MM.1S (cell line): ENCODE data around the gene GDPD5.

Source experiments
- DNase-seq: peaks from one replicate; pipeline ENCODE4 v3.0.0-alpha.2; 2015
- H2AFZ ChIP-seq: fragments of 300-600 bp; sonication (generic); 2 replicates; pipeline ENCODE4 v1.6.0; 2016; ENCODE audit warnings: antibody characterized with exemption, low read length
- H3F3A ChIP-seq: fragments of 300-600 bp; sonication (generic); 2 replicates; pipeline ENCODE4 v1.6.1; 2016; ENCODE audit warnings: mild to moderate bottlenecking, antibody characterized with exemption, low read length, moderate library complexity, mixed read lengths; ENCODE audit not compliant: insufficient read depth
- H3K27ac ChIP-seq: fragments of 300-600 bp; sonication (generic); 2 replicates; pipeline ENCODE4 v1.5.1; 2016; ENCODE audit warnings: mild to moderate bottlenecking, low read length
- H3K27me3 ChIP-seq: fragments of 300-600 bp; sonication (generic); replicated peaks from 2 replicates; pipeline ENCODE4 v1.6.0; 2016; ENCODE audit warnings: low read length; ENCODE audit not compliant: insufficient read depth
- H3K36me3 ChIP-seq: fragments of 300-600 bp; sonication (generic); replicated peaks from 2 replicates; pipeline ENCODE4 v1.6.1; 2016; ENCODE audit warnings: mild to moderate bottlenecking, low read length, mixed read lengths; ENCODE audit not compliant: insufficient read depth
- H3K4me1 ChIP-seq: fragments of 300-600 bp; sonication (generic); 2 replicates; pipeline ENCODE4 v1.6.1; 2016; ENCODE audit warnings: low read length, mixed read lengths
- H3K4me2 ChIP-seq: fragments of 300-600 bp; sonication (generic); 2 replicates; pipeline ENCODE4 v1.6.0; 2016; ENCODE audit warnings: low read depth, low read length
- H3K4me3 ChIP-seq: fragments of 300-600 bp; sonication (generic); 2 replicates; pipeline ENCODE4 v1.5.1; 2016; ENCODE audit warnings: low read length, mixed read lengths
- H3K79me2 ChIP-seq: fragments of 300-600 bp; sonication (generic); 2 replicates; pipeline ENCODE4 v1.6.1; 2016; ENCODE audit warnings: mixed run types, low read length, mixed read lengths
- H3K9ac ChIP-seq: fragments of 300-600 bp; sonication (generic); 2 replicates; pipeline ENCODE4 v1.6.1; 2016; ENCODE audit warnings: low read length, mixed read lengths
- H3K9me2 ChIP-seq: fragments of 300-600 bp; sonication (generic); replicated peaks from 2 replicates; pipeline ENCODE4 v1.6.1; 2016; ENCODE audit warnings: mild to moderate bottlenecking, low read length, mixed read lengths; ENCODE audit not compliant: insufficient read depth
- H3K9me3 ChIP-seq: fragments of 300-600 bp; sonication (generic); replicated peaks from 2 replicates; pipeline ENCODE4 v1.6.1; 2016; ENCODE audit warnings: mild to moderate bottlenecking, low read length, mixed read lengths; ENCODE audit not compliant: insufficient read depth
- H4K20me1 ChIP-seq: fragments of 300-600 bp; sonication (generic); 2 replicates; pipeline ENCODE4 v1.6.1; 2016; ENCODE audit warnings: mild to moderate bottlenecking, low read length, moderate library complexity, mixed read lengths; ENCODE audit not compliant: insufficient read depth
- EZH2 ChIP-seq: fragments of 300-600 bp; sonication (generic); optimal IDR thresholded peaks from 2 replicates; pipeline ENCODE3; 2017; ENCODE audit warnings: low read depth, mild to moderate bottlenecking, antibody characterized with exemption, low read length, mixed read lengths
- EZH2phosphoT487 ChIP-seq: fragments of 300-600 bp; sonication (generic); IDR thresholded peaks from 2 replicates; pipeline ENCODE4 v1.6.1; 2018; ENCODE audit warnings: antibody characterized with exemption, low read length
- TF ChIP-seq, protein P1 (sequence below): fragments of 300-600 bp; sonication (generic); IDR thresholded peaks from 2 replicates; pipeline ENCODE4 v1.5.1; 2016; ENCODE audit warnings: antibody characterized with exemption, low read length, mixed read lengths

The GDPD5 gene

DNA sequence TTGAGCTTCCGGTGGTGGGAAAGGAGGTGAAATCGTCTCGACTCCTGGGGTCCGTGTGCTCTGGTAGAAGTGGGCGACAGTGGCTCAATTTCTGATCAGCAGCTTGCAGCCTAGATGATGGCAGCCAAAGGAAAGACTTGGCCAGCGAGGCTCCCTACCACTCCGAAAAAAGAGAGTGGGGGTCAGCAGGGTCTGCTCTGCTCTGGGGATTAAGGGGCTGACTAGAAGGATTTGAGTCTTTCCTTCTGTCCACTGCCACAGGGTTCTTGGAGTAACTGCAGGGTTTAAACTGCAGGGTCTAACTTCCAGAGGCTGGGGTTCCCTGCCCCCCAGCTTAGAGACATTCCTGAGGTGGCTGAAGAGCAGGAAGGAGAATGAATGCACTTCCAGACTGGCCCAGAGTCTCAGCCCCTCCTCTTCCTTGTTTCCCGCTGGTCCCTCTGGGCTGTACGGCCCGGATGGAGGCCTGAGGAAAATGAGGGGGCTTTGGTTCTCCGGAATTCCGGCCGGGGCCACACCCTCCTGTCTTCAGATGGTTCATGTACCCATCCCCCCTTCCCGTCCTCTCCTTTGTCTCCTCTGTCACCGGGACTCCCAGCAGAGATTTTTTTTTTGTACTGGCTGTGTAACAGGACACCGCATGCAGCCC lies 37.2 kb upstream of the GDPD5 start:
- no peaks in the 10 kb centered on the region for H3K9me3 ChIP-seq
- H3K4me1 ChIP-seq: no peaks in the 10 kb centered on the region
- no peak overlapping the region for H3K27ac ChIP-seq
- no peaks in the 10 kb centered on the region for H3F3A ChIP-seq
- H3K79me2 ChIP-seq: no peaks in the 10 kb centered on the region
- TF ChIP-seq EZH2phosphoT487: no peak
- TF ChIP-seq EZH2: no peak
- TF ChIP-seq, protein P1, sequence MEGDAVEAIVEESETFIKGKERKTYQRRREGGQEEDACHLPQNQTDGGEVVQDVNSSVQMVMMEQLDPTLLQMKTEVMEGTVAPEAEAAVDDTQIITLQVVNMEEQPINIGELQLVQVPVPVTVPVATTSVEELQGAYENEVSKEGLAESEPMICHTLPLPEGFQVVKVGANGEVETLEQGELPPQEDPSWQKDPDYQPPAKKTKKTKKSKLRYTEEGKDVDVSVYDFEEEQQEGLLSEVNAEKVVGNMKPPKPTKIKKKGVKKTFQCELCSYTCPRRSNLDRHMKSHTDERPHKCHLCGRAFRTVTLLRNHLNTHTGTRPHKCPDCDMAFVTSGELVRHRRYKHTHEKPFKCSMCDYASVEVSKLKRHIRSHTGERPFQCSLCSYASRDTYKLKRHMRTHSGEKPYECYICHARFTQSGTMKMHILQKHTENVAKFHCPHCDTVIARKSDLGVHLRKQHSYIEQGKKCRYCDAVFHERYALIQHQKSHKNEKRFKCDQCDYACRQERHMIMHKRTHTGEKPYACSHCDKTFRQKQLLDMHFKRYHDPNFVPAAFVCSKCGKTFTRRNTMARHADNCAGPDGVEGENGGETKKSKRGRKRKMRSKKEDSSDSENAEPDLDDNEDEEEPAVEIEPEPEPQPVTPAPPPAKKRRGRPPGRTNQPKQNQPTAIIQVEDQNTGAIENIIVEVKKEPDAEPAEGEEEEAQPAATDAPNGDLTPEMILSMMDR: no peak
- peak overlapping the region; percentile 78 for H3K4me2 ChIP-seq
- no peak overlapping the region for H3K9ac ChIP-seq
- no peak for DNase-seq
- H4K20me1 ChIP-seq: no peaks in the 10 kb centered on the region
- H3K9me2 ChIP-seq: no peaks in the 10 kb centered on the region
- peak overlapping the region; percentile 58 for H3K4me3 ChIP-seq
- no peaks in the 10 kb centered on the region for H3K36me3 ChIP-seq
- H2AFZ ChIP-seq: peak overlapping the region; percentile 74
- peaks cover 30% of the 10 kb centered on the region for H3K27me3 ChIP-seq

DNA sequence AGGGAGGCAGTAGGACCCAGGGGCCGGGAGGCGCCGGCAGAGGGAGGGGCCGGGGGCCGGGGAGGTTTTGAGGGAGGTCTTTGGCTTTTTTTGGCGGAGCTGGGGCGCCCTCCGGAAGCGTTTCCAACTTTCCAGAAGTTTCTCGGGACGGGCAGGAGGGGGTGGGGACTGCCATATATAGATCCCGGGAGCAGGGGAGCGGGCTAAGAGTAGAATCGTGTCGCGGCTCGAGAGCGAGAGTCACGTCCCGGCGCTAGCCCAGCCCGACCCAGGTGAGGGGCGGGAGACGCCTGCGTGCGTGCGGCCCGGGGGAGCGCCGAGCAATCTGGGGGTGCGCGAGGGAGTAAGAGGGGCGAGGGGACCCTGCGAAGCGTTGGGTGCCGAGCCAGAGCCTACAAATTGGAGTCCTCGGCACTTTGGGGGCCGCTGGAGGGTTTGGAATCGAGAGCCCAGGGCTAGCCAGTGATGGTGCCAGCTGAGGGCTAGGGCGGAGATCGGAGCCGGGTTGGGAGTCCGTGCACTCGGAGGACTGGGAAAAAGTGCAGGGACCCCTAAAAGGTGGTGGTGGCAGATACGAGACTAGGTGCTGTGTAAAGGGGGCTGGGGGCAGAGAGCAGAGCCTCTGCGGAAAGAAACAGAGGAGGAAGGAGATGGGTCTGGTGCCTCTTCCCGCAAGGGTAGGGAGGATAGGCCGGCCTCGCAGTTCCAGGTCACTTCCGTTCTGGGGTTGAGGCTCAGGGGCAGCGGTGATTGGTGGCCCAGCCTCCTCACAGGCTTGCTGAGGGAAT lies 36.5 kb upstream of the GDPD5 start, which contains the start of gene SERPINH1:
Gene SERPINH1, plus strand, starts transcription at position 206 of the 788 bp plus-strand sequence. CDS start 4,097 bp downstream, outside the sequence.
- Histone ChIP-seq H3K9ac (peak within 1 kb of the TSS; percentile 19; the same call in 1 of the 2 replicates), H4K20me1 (no peaks in the 10 kb centered on the region), H3K27ac (no peak within 1 kb of the TSS), H3K4me2 (peak within 1 kb of the TSS; percentile 78), H3F3A (no peaks in the 10 kb centered on the region), H3K27me3 (peaks cover 30% of the 10 kb centered on the region), H3K4me3 (peak within 1 kb of the TSS; percentile 58), H3K79me2 (no peaks in the 10 kb centered on the region), H3K4me1 (no peaks in the 10 kb centered on the region), H3K9me2 (no peaks in the 10 kb centered on the region), H3K9me3 (no peaks in the 10 kb centered on the region), H3K36me3 (no peaks in the 10 kb centered on the region), H2AFZ (peak within 1 kb of the TSS; percentile 74)
- no peak for DNase-seq
- TF ChIP-seq EZH2 (no peak), EZH2phosphoT487 (no peak)
- TF ChIP-seq, protein P1: no peak

DNA sequence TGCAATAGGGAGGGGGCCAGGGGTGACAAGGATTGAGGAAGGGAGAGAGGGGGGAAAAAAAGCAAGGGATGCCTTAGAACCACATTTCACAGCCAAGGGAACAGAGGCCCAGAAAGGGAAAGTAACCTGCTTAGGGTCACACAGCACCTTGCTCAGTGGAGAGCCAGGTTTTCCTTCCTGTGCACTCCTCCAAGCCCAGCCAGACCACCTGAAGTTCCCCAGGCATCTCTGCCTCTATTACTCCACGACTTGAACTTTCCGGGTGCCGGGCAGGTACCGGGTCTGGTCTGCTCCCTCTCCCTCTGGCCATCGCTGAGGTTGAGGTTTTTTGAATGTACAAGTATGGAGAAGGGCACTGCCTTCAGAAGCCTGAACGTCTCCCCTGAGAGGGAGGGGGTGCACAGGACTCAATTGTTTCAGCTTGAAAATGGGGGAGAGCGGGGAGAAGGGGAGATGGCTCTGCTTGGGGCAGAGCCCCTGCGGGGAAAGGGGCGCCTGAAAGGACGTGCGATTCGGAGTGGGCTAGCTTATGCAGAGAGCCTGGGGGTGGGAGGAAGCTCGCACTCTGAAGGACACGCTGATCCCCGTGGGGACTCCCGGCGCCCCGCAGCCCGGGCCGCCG lies 35.8 kb upstream of the GDPD5 start:
- no peak overlapping the region for H3K27ac ChIP-seq
- no peak for DNase-seq
- TF ChIP-seq, protein P1: no peak
- TF ChIP-seq EZH2 (no peak), EZH2phosphoT487 (no peak)
- no peaks in the 10 kb centered on the region for H3K36me3 ChIP-seq
- H3F3A ChIP-seq: no peaks in the 10 kb centered on the region
- H3K79me2 ChIP-seq: no peaks in the 10 kb centered on the region
- peak overlapping the region; percentile 58 for H3K4me3 ChIP-seq
- H3K4me1 ChIP-seq: no peaks in the 10 kb centered on the region
- H3K9ac ChIP-seq: no peak overlapping the region; the same call in 1 of the 2 replicates
- peaks cover 34% of the 10 kb centered on the region for H3K27me3 ChIP-seq
- no peaks in the 10 kb centered on the region for H3K9me3 ChIP-seq
- no peaks in the 10 kb centered on the region for H3K9me2 ChIP-seq
- peak overlapping the region; percentile 74 for H2AFZ ChIP-seq
- H4K20me1 ChIP-seq: no peaks in the 10 kb centered on the region
- peak overlapping the region; percentile 78 for H3K4me2 ChIP-seq
